Thoracic aorta (tissue), 2 donors: ENCODE measurements around the gene PRRC2B. TPM values are rescaled to one million over a fixed set of nuclear protein-coding genes. Genes with fewer than 3 reads are reported as not detected.

Source experiments
- ATAC-seq: fragments of 150-250 bp; one replicate; pipeline ENCODE4 v1.8.0; 2017; ENCODE audit warnings: low read depth; ENCODE audit not compliant: insufficient number of reproducible peaks, low FRiP score
- DNase-seq: peaks from one replicate; pipeline ENCODE4 v3.0.0-alpha.2; 2020; ENCODE audit warnings: low spot score
- H3K27ac ChIP-seq, 2 donors: fragments of 200-600 bp; sonication (generic); 1 replicate in 1 of 2; 2 replicates in 1 of 2; pipeline ENCODE4 v1.5.1; 2016; ENCODE audit warnings: mild to moderate bottlenecking in 2 of 2, moderate library complexity in 2 of 2
- H3K27me3 ChIP-seq: fragments of 200-600 bp; sonication (generic); replicated peaks from 2 replicates; pipeline ENCODE4 v1.6.0; 2016; ENCODE audit warnings: mild to moderate bottlenecking; ENCODE audit not compliant: insufficient read depth
- H3K36me3 ChIP-seq: fragments of 200-600 bp; sonication (generic); one replicate; pipeline ENCODE4 v1.5.1; 2016
- H3K4me1 ChIP-seq, 2 donors: fragments of 200-600 bp; sonication (generic); 1 replicate in 1 of 2; 2 replicates in 1 of 2; pipeline versions ENCODE4 v1.5.1 to v1.6.0; 2016; ENCODE audit warnings: low read depth in 2 of 2, mild to moderate bottlenecking in 1 of 2; ENCODE audit not compliant: control insufficient read depth in 1 of 2
- H3K4me3 ChIP-seq: fragments of 200-600 bp; sonication (generic); 2 replicates; pipeline ENCODE4 v1.5.1; 2016; ENCODE audit warnings: mild to moderate bottlenecking
- H3K9me3 ChIP-seq: fragments of 200-600 bp; sonication (generic); 2 replicates; pipeline ENCODE4 v1.5.1; 2016
- total RNA-seq, 2 donors: library from RNA; depleted of rRNA; stranded (reverse); fragments of >200 nt; gene quantifications; one replicate each; pipeline versions ENCODE4 v1.1.0 to v1.2.3, GENCODE V29; 2016
- TF ChIP-seq, protein P1 (sequence below): fragments of 200-600 bp; sonication (generic); IDR thresholded peaks from one replicate; pipeline ENCODE4 v1.5.1; 2019; ENCODE audit warnings: antibody characterized with exemption

Gene PRRC2B
- total RNA-seq, 2 donors from 2014 or later: 162 to 198 TPM

DNA sequence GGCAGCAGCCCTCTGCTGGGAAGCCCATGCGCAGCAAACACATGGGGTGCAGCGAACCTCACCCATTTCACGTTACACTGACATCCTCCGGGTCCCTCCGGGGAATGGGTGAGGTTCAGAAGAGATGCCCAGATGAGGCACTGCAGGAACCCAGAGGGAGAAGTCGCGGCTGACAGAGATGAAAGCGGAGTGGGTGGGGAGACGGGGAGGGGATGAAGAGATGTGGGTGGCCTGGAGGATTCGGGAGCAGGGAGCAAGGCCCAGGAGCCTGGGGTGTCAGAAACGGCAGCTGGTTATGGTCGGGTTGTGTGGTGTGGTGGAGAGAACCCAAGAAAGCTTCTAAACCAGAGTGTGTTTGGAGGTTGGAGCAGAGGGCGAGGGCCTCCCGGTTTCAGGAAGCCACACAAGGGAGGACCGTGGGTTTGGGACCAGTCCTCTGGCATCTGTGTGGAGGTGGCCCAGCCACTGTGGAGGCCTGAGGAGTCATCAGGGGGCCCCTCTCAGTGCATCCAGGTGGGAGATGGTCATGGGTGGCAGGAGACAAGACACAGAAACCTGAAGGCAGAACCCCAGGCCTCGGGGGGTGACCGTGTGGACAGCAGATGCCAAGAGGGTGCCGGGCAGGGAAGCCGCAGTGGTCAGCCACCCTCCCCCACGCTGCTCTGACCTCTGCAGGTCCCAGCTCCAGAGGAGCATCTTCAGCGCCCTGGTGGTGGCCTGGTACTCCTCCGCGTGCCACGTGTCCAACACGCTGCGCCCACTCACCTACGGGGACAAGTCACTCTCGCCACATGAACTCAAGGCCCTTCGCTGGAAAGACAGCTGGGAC is 128.6 kb downstream of the PRRC2B start:
- H3K9me3 ChIP-seq: no peaks in the 10 kb centered on the region
- no peak overlapping the region for H3K4me3 ChIP-seq
- no peak for ATAC-seq
- H3K27ac ChIP-seq: no peak overlapping the region
- DNase-seq: no peak
- no peaks in the 10 kb centered on the region for H3K27me3 ChIP-seq
- peaks cover 58% of the 10 kb centered on the region for H3K36me3 ChIP-seq
- TF ChIP-seq, protein P1, sequence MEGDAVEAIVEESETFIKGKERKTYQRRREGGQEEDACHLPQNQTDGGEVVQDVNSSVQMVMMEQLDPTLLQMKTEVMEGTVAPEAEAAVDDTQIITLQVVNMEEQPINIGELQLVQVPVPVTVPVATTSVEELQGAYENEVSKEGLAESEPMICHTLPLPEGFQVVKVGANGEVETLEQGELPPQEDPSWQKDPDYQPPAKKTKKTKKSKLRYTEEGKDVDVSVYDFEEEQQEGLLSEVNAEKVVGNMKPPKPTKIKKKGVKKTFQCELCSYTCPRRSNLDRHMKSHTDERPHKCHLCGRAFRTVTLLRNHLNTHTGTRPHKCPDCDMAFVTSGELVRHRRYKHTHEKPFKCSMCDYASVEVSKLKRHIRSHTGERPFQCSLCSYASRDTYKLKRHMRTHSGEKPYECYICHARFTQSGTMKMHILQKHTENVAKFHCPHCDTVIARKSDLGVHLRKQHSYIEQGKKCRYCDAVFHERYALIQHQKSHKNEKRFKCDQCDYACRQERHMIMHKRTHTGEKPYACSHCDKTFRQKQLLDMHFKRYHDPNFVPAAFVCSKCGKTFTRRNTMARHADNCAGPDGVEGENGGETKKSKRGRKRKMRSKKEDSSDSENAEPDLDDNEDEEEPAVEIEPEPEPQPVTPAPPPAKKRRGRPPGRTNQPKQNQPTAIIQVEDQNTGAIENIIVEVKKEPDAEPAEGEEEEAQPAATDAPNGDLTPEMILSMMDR: no peak
- no peaks in the 10 kb centered on the region for H3K4me1 ChIP-seq

DNA sequence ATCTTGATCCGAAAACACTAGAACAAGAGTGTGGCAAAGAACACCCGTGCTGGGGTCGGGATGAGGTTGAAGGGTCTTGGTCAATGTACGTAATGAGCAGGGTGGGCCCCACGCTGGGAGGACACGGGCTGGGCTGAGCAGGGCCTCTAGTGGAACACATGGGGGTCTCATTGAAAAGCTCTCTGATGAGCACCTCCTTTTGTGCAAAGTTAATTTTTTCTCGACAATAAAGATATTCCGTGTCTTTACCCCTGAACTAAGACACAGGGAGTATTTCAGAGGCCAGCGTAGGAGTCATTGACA is 129.2 kb downstream of the PRRC2B start:
- ATAC-seq: no peak
- Histone ChIP-seq H3K27ac (no peak overlapping the region), H3K4me1 (no peaks in the 10 kb centered on the region), H3K4me3 (no peak overlapping the region), H3K9me3 (no peaks in the 10 kb centered on the region), H3K36me3 (peaks cover 59% of the 10 kb centered on the region), H3K27me3 (no peaks in the 10 kb centered on the region)
- no peak for DNase-seq
- TF ChIP-seq, protein P1: no peak

DNA sequence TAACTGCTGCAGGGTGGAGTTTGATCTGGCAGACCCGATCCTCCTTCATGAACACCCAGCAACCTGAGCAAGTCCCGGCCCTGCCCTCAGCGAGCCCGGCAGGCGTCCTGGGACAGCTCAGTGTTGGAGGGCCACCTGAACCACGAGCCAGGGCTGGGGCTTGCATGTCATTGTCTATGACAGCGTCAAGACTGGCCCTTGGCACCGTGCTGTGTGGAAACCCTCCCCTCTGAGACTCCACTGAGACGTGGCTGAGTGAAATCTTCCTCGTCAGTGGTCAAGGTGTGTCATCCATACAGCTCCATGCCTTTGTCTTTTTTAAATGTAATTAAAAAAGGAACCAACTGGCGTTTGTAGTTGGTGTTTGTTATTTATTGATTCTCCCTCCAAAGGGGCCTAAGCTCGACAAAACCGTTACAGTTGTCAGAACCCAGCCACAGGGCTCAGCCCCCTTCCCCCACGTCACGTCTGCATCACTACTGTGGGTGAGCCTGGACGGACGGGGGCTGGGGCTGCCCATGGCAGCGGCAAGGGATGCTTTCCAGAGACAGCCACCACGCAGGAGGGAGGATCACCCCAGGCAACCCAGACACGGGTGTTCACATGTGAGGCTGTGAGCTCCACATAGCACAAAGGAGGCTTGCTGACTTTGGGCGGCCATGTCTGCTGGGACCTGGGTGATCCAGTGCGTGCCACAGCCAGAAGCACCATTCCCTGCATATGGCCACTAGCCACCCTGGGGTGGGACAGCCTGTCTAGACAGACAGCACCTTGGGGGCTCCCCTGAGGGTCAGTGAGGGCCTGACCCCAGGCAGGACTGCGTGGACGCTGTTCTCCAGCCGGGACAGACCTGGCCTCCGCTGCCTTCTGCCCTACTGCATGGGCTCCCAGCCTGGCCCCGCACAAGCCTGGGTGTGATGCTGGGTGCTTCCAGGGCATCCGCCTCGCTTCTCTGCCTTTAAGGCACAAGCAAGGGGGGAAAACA is 129.9 kb downstream of the PRRC2B start:
- ATAC-seq (no peak), DNase-seq (no peak)
- peaks cover 59% of the 10 kb centered on the region for H3K36me3 ChIP-seq
- no peaks in the 10 kb centered on the region for H3K27me3 ChIP-seq
- H3K9me3 ChIP-seq: no peaks in the 10 kb centered on the region
- no peak overlapping the region for H3K27ac ChIP-seq
- no peaks in the 10 kb centered on the region for H3K4me1 ChIP-seq
- TF ChIP-seq, protein P1: no peak
- no peak overlapping the region for H3K4me3 ChIP-seq

DNA sequence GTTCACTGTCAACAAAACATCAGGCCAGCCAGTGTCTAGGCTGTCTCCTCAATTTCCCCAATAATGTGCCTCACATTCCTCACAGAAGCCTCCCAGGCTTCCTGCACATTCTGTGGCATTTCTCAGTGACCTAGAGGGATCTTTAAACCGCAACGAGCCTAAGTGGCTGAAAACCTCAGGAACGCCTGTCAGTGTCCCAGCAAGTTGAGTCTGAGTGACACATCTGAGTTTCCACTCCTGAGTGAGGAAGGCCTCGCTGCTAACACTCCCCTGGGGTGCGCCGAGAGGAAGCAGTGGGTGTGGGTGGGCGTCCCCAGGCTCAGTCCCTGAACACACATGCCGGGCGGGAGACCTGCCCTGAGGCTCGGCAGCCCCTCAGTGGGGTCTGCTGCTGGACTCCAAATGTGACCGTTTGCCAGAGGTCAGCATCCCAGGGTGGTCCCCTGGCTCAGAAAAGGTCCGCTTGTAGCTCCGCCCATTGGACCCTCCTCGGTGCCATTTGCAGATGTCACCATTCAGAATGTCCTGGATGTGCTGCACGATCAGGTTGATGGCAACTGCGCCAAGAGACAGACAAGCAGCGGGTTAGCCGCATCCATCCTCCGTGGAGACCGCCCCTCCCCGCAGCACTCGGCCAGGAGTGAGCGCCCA is 130.9 kb downstream of the PRRC2B start:
- H3K4me3 ChIP-seq: no peak overlapping the region
- H3K27ac ChIP-seq: no peak overlapping the region
- no peaks in the 10 kb centered on the region for H3K27me3 ChIP-seq
- H3K36me3 ChIP-seq: peaks cover 57% of the 10 kb centered on the region
- ATAC-seq (no peak), DNase-seq (no peak)
- peaks cover 2 to 3% of the 10 kb centered on the region in 2 donors for H3K4me1 ChIP-seq
- TF ChIP-seq, protein P1: no peak
- no peaks in the 10 kb centered on the region for H3K9me3 ChIP-seq
